GM21367 (cell line): ENCODE data around the gene MORC3.

Experiments
- ATAC-seq: cut with Tn5 transposase; IDR thresholded peaks from one replicate; pipeline ENCODE4 v1.9.1; 2021; ENCODE audit not compliant: unreplicated experiment

The MORC3 gene

GRCh38 chr21:36422279-36423098, 102.5 kb downstream of the MORC3 start:
- ATAC-seq = no peak

- ATAC-seq = no peak
These were observed 103.9 kb downstream of the MORC3 start for GRCh38 chr21:36423771-36424433.

GRCh38 chr21:36424592-36424991, 104.6 kb downstream of the MORC3 start:
- no peak for ATAC-seq

GRCh38 chr21:36425286-36425685, 105.3 kb downstream of the MORC3 start:
- ATAC-seq = no peak
